ENCODE data around the gene PDE7B. TPM values are rescaled to one million over a fixed set of nuclear protein-coding genes. Genes with fewer than 3 reads are reported as not detected.

PDE7B gene
- total and polyA plus RNA-seq, 2 of the 13 experiments (the other 11 are each of a cell fraction or from before 2014, with no cell fraction given), result not detected

GRCh38 chr6:136213853-136214252, 362.4 kb downstream of the PDE7B start:
- Histone ChIP-seq H3K27me3 (ENCODE audit: control insufficient read depth in 1 of 2, insufficient read depth in 2 of 2, low read length in 2 of 2) (no peaks in the 10 kb centered on the region), H3K9ac (ENCODE audit: insufficient read depth, low read depth, low read length) (no peak overlapping the region), H3K79me2 (ENCODE audit: insufficient read depth, low read length) (no peaks in the 10 kb centered on the region), H3K4me3 (replicated peaks in 1 of 3; ENCODE audit: insufficient read depth in 1 of 3, low read depth in 2 of 3, low read length in 3 of 3) (no peak overlapping the region), H3K36me3 (replicated peaks in 1 of 2; ENCODE audit: control insufficient read depth in 1 of 2, insufficient read depth in 2 of 2, low read length in 2 of 2) (no peaks in the 10 kb centered on the region), H4K20me1 (ENCODE audit: insufficient read depth, low read length) (no peaks in the 10 kb centered on the region), H3K27ac (ENCODE audit: extremely low read length, insufficient read depth, low read length) (no peak overlapping the region), H3K4me1 (ENCODE audit: insufficient read depth, low read length) (no peaks in the 10 kb centered on the region), H3K9me3 (ENCODE audit: low read length) (no peaks in the 10 kb centered on the region), H2AFZ (ENCODE audit: low read length) (no peak overlapping the region), H3K4me2 (ENCODE audit: low read depth, low read length) (no peak overlapping the region)
- intact Hi-C loops (cut with micrococcal nuclease; ENCODE audit: unreplicated experiment), result no loop called here
- no peak for DNase-seq (ENCODE audit: low spot score)
- ATAC-seq, result no peak
- POLR2A ChIA-PET, result no interaction called here
- CTCF ChIA-PET (ENCODE audit: low intra/inter-chr PET ratio, low total read pairs), result no interaction called here
- no peak for FAIRE-seq
- no TSS peak for BruUV-seq (replicated peaks)
- no peak for TF ChIP-seq RNF2 (conservative IDR thresholded peaks at IDR 0.05; ENCODE audit: low read depth)
- TF ChIP-seq E2F1 (CRISPR knock-in tag; IDR thresholded peaks at IDR 0.05), result no peak
- TF ChIP-seq KLF9 (CRISPR knock-in tag; IDR thresholded peaks at IDR 0.05; ENCODE audit: low read depth), result no peak
- no peak for TF ChIP-seq ZNF660 (CRISPR knock-in tag; IDR thresholded peaks at IDR 0.05; ENCODE audit: borderline replicate concordance, low read depth)
- no peak for TF ChIP-seq RNF219 (CRISPR knock-in tag; IDR thresholded peaks at IDR 0.05)
- no peak for TF ChIP-seq ZNF362 (CRISPR knock-in tag; IDR thresholded peaks at IDR 0.05; ENCODE audit: borderline replicate concordance)
- TF ChIP-seq ZNF570 (CRISPR knock-in tag; IDR thresholded peaks at IDR 0.05; ENCODE audit: borderline replicate concordance), result no peak
- no peak for TF ChIP-seq ZFP36 (IDR thresholded peaks at IDR 0.05; ENCODE audit: borderline replicate concordance, low read depth, low read length, partially characterized antibody)
- TF ChIP-seq SALL2 (CRISPR knock-in tag; IDR thresholded peaks at IDR 0.05), result no peak
- TF ChIP-seq ZNF605 (CRISPR knock-in tag; IDR thresholded peaks at IDR 0.05), result no peak
- no peak for TF ChIP-seq MTA1 (CRISPR knock-in tag; IDR thresholded peaks at IDR 0.05; ENCODE audit: borderline replicate concordance)
- in situ Hi-C loops (cut with HindIII; ENCODE audit: extremely low pct_ligation_motif_present, low pct_unique_long_range_greater_than_20kb), result no loop called here
